Activated CD8-positive, alpha-beta memory T cell treated with anti-CD3 and anti-CD28 coated beads for 48 hours (primary cell): ENCODE measurements around the gene ZNF366.

Source experiments
- DNase-seq, 3 experiments: peaks; one replicate each; pipeline ENCODE4 v3.0.0-alpha.2; 2020; ENCODE audit warnings: low read depth in 2 of 3, low spot score in 2 of 3

ZNF366 gene, protein sequence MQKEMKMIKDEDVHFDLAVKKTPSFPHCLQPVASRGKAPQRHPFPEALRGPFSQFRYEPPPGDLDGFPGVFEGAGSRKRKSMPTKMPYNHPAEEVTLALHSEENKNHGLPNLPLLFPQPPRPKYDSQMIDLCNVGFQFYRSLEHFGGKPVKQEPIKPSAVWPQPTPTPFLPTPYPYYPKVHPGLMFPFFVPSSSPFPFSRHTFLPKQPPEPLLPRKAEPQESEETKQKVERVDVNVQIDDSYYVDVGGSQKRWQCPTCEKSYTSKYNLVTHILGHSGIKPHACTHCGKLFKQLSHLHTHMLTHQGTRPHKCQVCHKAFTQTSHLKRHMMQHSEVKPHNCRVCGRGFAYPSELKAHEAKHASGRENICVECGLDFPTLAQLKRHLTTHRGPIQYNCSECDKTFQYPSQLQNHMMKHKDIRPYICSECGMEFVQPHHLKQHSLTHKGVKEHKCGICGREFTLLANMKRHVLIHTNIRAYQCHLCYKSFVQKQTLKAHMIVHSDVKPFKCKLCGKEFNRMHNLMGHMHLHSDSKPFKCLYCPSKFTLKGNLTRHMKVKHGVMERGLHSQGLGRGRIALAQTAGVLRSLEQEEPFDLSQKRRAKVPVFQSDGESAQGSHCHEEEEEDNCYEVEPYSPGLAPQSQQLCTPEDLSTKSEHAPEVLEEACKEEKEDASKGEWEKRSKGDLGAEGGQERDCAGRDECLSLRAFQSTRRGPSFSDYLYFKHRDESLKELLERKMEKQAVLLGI

DNA sequence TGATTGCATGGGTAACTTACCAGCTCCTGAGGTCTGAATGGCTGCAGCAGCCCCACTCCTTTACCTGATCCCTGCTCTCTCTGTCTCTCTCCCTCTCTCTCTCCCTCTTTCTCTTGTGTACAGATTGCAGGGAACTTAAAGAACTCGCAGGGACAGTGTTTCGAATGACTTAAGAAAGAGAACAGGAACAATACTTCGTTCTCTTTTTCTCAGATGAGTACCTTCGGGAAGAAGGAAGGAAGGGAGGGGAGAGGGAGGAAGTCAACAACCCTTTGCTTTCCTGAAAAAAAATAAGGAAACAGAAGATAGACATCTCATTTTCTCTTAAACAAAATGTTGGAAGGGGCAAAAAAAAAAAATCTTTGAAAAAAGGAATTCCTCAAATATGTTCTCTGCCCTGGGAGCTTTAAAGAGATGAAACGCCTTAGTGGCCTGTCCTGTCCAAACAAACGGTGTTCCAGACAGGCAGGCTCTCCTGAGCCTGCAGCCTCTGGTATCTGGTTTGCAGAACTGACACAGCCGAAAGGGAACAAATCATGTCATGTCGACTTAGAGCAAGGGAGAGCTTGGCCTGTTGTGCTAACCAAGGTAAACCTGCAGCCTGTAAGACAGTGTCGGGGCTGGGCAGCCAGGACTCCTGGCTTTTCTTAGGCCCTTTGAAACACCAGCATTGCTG, at the start of gene ZNF366:
TSS of gene ZNF366 (minus strand) at position 180 of the 676 bp plus-strand sequence. CDS start 45,914 bp downstream, outside the sequence.
- no peak for DNase-seq

DNA sequence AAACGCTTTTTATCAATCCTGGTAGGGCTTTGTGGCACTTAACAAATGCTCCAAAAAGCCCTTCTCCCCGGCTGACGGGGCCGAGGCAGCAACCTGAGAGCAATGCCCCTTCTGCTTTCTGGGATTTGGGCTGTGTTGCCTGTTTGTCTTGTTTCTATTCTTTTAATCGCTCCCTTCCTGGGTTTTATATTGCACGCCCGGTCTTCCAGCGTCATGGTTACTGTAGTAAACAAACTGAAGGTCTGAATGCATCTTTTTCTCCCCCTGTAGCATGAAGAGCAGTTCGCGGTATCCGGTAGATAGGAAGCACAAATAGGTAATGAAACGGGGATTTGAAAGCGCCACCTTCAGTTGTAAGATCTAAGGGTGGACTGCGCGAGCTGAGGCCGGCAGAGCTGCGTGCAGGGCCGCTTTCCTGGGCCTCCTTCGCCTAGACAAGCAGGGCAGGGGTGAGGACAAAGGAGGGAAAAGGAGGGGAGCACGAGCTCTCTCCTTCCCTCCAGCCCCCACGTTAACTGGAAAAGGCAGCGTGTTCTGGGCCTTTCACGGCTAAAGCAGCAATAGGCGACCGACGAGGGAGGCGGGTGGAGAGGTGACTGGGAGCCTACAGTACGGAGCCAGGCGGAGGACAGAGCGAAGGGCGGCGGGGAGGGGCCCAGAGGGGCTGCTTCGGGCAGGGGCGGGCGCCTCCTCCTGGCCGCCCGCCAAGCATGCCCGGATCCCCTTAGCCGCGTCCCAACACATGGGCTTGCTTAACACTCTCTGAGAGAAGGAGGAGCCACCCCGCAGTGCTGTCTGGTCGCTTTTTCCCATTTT, 49.3 kb upstream of the ZNF366 start:
- peak in 2 of 3 experiments; percentile 8 to 14 for DNase-seq

DNA sequence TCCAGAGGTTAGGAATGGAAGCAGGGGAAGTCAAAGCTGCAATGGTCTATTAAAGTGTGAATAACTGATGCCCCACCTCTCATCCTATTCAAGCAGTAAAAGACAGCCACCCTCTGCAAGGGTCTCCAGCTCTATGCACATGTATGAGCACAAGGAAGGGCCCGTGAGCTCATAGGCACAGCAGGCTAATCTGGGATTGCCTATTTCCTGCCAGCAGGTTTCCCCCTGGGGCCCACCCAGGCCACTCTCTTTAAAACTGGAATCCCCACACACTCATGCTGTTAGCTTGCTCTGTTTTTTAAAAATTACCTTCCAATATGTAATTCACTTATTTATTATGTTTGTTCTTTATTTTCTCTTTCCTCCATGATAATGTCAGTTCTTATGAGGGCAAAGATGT, 48.7 kb upstream of the ZNF366 start:
- no peak for DNase-seq

DNA sequence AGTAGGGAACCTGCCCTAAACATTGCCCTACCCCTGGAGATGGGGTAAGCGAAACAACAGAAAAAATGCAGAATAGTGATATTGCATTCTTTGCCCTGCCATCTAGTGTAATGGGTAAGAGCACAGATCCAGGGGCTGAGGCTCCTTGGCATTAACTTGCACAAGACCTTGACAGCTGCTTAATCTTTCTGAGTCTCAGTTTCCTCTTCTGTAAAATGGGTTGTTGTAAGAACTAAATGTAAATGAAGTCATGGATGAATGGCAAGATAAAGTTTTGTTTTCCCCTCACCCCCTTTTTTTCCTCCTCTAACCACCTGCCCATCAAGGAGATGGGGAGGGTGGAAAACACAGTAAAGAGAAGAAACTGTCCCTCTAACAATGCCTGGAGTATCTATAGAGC, 47.7 kb upstream of the ZNF366 start:
- DNase-seq, result no peak

DNA sequence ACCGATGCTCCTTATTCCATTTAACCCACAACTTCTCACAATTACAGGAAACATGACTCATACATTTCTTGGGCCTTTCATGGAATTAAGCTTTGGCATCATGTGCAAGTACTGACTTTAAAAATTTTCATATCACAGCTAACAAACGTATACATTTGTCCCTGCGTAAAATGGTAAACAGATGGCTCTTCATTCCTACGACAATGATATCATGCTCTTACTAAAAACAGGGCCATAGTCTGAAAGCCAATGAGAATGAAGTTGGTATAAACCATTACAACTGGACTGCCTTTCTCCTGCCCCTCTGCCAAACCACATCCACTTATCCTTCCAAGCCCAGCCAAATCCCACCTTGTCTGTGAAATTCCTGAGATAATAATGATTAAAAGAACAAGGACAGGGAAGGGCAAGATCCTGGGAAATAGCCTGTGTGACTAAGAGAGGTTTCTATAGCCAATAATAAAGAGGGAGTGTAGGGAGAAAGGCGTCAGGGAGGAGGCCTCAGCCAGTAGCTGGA, 44.9 kb upstream of the ZNF366 start:
- no peak for DNase-seq

DNA sequence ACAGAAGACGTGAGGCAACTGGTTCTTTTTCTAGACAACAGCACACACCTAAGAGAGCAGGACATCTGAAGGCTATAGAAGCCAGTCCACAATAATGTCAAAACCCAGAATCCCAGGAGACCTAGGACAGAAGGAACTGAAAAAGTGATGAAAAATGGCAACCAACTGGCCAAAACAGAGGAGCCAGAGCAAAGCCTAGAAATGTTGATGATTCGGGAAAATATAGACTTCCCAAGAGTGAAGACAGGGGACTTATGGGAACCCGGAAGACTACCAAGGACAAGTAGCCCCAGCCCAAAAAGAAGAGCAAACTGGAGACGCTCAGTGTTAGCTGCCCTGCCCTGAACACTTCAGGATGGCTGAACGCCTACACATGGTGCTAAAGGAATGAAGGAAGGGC, 43.4 kb upstream of the ZNF366 start:
- no peak for DNase-seq

DNA sequence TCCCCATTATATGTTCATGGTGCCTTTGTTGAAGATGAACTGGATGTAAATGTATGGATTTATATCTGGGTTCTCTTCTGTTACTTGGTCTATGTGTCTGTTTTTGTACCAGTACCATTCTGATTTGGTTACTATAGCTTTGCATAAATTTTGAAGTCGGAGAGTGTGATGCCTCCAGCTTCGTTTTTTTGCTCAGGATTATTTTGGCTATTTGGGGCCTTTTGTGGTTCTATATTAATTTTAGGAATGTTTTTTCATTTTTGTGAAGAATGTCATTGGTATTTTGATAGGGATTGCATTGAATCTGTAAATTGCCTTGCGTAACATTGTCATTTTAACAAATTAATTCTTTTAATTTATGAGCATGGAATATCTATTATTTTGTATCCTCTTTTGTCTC, 36.6 kb upstream of the ZNF366 start:
- no peak for DNase-seq

DNA sequence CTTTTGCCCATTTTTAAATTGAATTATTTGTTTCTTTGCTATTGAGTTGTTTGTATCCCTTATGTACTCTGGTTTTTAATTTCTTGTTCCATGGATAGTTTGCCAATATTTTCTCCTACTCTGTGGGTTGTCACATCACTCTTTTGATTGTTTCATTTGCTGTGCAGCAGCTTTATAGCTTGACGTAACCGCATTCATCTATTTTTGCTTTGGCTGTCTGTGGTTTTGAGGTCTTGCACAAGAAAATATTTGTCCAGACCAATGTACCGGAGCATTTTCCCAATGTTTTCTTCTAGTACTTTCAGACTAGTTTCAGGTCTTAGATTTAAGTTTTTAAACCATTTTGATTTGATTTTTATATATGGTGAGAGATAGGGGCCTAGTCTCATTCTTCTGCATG, 36.2 kb upstream of the ZNF366 start:
- DNase-seq, result no peak

DNA sequence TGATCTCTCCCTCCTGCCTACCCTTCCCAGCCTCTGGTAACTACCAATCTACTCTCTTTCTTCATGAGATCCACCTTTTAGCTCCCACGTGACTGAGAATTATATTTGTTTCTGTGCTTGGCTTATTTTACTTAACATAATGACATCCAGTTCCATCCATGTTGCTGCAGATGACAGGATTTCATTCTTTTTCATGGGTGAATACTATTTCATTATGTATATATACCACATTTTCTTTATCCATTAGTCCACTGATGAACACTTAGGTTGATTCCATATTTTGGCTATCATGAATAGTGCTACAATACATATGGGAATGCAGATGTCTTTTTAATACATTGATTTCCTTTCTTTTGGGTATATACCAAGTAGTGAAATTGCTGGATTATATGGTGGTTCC, 35.5 kb upstream of the ZNF366 start:
- no peak for DNase-seq

DNA sequence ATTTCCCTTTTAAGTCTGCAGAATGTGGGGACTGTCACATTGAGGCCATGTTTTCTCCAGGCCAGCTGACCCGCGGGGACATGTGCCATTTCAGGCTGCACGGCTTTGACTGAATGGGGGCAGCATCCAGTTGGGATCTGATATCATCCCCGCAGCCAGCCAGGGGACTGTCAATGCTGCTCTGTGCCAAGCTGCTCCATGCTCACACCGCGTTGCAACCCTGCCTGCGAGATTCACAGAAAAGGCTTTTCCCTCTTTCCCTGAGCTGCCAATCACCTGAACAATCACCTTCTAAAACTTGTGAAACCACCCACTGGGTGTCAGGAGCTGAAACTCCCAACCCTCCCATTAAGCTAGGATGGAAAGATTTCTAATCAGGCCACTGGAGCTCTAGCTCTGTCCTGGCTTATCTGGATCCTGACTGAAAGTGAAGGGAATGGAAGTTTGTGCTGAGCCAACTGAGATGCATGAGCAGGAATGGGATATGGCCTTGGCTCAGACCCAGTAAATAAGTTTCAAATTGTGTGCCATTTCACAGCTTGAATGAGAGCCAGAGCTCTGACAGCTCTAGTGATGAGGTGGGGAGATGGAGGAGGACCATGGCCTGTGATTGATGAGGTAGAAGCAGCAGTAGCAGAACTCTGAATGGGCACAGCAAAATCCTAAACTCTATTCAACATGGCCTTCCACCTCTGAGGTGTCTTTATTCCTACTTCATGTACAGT, 34.5 kb upstream of the ZNF366 start:
- no peak for DNase-seq

DNA sequence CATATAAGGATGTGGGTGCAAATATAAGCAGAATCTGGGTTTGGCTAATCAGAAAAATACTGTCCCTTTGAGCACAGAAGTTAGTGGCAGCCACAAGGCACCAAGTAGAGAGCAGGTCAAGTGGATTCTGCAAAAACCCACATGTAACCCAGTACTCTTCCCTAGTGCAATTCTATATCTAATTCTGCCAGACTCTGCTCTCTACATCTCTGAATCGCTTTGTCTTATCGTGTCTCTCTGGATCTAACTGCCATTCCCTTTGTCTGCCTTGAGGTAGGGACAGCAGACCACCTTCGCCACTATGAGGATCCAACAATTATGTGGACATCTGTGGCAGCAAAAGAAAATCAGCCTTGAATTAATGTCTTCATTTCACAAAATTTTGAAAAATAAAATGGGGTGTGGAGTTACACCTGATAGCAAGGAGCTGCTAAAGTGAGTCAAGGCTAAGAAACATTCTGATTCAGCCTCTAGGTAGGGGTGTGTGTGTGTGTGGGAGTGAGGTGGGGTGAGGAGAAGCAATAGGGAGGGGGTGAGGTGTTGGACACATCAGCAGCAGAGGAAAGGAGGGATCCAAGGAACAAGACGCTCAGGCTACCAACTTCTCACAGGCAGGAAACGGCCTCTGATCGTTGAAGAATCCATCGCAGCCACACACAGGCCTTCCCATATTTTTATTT, 33.7 kb upstream of the ZNF366 start:
- DNase-seq, result no peak

DNA sequence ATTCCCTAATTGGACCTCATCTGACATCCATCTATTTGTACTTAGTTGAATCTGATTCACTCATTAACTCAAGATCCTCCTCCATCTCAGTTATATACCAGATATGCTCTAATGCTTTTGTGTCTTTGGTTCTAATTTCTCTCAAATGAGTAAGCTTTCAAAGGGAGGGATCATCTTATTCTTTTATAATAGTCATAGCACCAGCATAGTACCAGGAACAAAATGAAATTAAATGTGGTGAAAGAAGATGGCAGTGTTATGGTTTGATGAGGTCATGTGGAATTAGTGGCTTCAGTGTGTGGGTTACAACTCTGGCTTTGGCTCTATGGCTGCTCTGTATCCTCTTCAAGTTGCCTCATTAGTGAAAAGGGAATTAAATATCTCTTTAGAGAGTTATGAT, 32.5 kb upstream of the ZNF366 start:
- no peak for DNase-seq

DNA sequence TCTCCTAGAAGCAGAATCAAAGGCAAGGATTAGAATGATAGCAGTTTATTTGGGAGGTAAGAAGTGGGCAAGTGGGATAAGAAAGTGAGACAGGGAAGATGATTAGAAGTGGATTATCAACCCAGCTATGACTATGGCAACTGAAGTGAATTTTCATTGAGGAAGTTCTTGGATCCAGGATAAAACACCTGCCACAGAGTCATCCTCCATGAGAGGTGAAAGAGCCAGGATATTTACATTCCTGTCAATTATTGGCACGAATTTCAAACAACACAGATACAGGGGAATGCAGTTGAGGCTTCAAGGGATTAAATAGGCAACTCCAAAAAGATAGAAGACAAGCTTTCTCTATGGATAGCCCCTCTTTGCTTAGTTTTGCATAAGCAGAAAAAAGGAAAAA, 31.8 kb upstream of the ZNF366 start:
- DNase-seq, result no peak

DNA sequence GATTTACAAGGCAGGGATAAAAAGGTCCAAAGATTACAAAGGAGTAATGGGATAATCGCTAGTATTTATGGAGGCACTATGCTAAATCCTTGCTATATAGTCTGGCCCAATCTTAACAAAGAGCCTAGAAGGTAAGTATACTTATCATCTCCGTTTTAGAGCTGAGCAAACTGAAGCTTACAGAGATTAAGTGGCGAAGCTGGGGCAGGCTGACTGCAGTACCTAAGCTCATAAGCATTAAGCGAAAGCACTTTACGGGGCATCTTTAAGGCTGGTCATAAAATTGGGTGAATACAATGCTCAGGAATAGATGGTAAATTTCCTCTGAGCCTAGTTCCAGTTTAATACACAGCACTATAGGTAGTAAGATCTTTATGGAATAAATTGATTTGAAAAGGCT, 30.0 kb upstream of the ZNF366 start:
- DNase-seq, result no peak

DNA sequence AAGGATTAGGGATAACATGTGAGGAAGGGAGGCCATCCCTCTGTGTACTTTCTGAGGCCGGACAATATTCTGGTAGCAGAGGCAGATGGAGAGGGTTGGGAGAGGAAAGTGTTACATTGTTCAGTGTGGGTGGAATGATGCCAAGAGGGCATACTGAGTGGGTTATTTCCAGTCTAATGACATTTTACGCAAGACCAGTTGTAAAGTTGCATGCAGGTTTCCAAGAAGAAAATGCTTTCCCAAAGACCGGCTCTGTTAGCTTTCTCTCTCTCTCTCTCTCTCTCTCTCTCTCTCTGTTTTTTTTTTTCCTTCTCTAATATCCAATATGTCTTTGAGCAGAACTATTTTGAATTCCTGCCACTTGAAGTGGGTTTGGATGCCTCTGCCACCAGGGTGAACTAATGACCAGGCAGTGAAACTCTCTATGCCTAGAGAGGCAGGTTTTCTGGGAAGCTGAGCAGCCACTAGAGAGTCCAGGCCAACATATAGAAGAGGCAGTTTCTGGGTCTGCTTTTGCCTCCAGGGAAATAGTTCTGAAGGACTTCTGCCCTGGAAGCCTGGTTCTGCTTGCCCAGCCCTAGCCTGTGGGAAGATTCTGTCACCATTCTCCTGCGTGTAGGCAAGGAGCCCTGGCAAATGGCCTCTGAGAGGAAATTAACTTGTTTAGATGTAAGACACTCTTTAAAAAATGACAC, 24.4 kb upstream of the ZNF366 start:
- no peak for DNase-seq

DNA sequence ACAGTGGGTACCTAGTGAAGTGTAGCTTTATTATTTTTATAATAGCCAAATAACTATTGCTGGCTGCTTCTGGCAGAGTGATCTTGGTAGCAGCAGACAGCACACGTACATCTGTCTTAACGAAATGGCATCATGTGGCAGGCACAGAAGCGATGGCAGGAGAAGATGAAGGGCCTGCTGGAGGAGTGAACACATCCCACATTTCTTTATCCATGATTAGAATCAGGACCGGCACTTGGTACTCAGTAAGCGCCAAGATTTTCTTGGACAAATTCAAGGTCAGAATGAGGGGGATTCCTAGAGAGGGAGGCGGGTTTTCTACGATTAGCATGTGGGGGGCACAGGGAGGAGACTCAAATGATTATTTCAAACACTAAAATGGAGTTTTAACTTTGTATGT, 23.0 kb upstream of the ZNF366 start:
- no peak for DNase-seq

DNA sequence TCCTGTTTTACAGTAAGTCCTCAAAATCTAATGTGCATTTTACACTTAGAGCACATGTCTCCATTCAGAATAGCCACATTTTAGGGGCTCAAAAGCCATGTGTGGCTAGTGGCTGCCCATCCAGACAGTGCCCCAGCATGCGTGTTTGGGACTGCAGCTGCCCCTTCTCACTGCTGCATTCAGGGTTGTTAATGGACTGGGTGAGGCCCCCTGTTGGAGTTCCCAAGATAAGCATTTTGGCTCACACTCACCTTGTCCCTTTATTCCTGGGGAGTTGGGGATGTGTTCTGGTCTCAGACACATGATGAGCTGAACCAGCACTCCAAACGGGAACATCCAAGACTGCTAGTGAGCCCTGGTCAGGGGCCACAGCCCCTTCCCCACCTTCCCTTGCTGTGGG, 22.2 kb upstream of the ZNF366 start:
- DNase-seq, result no peak

DNA sequence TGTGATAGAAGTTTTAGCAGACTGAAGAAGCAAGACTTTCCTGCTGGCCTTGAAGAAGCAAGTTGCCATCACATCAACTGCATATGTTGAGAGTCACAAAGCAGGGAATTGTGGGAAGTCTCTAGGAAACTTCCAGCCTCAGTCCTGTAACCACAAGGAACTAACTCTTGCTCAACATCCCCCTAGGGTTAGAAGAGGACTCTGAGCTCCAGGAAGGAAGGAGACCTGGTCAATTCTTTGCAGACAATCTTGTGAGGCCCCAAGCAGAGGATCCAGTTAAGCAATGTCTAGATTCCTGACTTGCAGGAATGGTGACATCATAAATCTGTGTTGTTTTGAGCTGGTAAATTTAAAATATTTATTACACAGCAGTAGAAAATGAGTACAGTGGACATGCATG, 18.6 kb upstream of the ZNF366 start:
- no peak for DNase-seq

DNA sequence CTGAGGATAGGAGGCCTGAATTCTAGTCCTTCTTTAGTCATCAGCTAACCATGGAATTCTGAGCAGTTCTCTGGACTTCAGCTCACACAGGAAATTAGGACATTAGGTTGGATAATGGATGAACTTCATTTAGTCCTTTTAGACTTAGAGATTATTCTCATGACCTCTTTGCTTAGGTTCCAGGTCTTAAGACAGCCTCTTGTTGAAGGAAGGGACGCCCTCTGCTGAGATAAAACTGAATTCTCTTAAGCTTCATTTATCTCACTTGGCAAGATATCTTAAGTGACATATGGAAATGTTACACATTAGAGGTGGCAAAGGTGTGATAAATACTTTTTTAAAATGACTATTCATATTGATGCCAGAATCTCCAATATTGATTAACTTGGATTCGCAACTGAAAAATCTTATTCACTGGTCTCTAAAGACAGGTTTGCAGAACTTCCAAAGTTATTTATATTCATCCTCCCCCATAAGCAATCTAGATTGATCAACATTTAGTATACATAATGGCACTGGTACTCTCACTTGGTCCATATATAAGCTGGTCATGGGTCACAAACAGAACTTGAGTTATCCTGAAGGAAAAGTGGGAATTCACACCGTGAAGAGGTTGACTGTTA, 16.9 kb upstream of the ZNF366 start:
- DNase-seq, result no peak
